ENCODE measurements around the gene DPP10. TPM values are rescaled to one million over a fixed set of nuclear protein-coding genes. Genes with fewer than 3 reads are reported as not detected.
A peak's percentile ranks its signal among the peaks of the same experiment; 100 is the strongest.
"Not testable (repeated sequence)": the region's sequence is repeated elsewhere in the genome, so short reads cannot be mapped to it uniquely, and the experiment has no call there.

DPP10 gene
- 0.33 TPM for total RNA-seq

DNA sequence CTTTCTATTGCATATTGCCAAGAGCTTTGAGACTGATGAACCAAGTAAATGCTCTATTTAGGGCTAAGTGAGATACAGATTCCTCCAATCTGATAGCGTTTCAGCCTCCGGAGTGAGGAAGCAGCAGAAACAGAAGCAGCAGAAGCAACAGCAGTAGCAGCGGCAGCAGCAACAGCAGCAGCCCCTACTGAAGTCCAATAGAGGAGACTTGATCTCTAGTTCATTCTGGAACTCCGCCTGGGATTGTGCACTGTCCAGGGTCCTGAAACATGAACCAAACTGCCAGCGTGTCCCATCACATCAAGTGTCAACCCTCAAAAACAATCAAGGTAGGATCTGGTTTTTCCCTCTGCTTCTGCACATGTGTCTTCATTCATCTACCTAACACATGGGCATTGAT is at the start of gene DPP10:
Gene DPP10, plus strand, starts transcription at position 132 of the 400 bp plus-strand sequence.
- DNase-seq (ENCODE audit: low spot score) = no peak
- peak; percentile 53 for ATAC-seq

GRCh38 chr2:114400890-114401289 is 41.6 kb upstream of the DPP10 start:
- no peak for ATAC-seq
- DNase-seq (ENCODE audit: low spot score) = no peak

- no peak for ATAC-seq
- no peak for DNase-seq (ENCODE audit: low spot score)
Measured at GRCh38 chr2:114405247-114406116, 37.0 kb upstream of the DPP10 start.

- DNase-seq (ENCODE audit: low spot score) = no peak
- no peak for ATAC-seq
Measured at GRCh38 chr2:114406347-114406746, 36.1 kb upstream of the DPP10 start.

DNA sequence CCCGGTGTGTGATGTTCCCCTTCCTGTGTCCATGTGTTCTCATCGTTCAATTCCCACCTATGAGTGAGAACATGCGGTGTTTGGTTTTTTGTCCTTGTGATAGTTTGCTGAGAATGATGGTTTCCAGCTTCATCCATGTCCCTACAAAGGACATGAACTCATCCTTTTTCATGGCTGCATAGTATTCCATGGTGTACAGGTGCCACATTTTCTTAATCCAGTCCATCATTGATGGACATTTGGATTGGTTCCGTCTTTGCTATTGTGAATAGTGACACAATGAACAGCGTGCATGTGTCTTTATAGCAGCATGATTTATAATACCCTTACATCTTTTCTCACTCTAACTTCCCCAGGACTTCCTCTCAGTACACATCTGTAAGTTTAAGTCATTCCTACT is 35.1 kb upstream of the DPP10 start:
- DNase-seq (ENCODE audit: low spot score); ATAC-seq: not testable (repeated sequence)

GRCh38 chr2:114421781-114422180 is 20.7 kb upstream of the DPP10 start:
- DNase-seq (ENCODE audit: low spot score) = no peak
- ATAC-seq = no peak

DNA sequence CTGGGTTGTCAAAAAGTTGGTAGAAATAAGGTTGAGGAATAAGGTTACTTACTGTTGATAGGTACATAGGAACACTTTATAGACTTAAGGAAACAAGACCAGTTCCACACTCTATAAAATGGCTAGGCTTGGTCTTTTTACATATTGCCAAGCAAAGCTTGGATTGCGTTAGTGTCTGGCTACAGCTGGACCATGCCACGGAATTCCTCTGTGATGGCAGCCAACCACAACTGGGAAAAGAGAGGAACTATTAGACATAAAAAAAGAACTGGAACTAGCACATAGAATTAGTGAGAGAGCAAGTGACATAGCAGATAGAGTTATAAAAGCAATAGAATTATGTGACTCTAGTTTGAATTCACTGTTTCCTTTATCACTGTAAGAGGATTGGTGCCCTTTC is 17.7 kb upstream of the DPP10 start:
- DNase-seq (ENCODE audit: low spot score) (no peak), ATAC-seq (no peak)

- DNase-seq (ENCODE audit: low spot score) (no peak), ATAC-seq (no peak)
Measured at GRCh38 chr2:114426756-114427155, 15.7 kb upstream of the DPP10 start.

- DNase-seq (ENCODE audit: low spot score) (no peak), ATAC-seq (no peak)
Measured at GRCh38 chr2:114436329-114436728, 6.1 kb upstream of the DPP10 start.

DNA sequence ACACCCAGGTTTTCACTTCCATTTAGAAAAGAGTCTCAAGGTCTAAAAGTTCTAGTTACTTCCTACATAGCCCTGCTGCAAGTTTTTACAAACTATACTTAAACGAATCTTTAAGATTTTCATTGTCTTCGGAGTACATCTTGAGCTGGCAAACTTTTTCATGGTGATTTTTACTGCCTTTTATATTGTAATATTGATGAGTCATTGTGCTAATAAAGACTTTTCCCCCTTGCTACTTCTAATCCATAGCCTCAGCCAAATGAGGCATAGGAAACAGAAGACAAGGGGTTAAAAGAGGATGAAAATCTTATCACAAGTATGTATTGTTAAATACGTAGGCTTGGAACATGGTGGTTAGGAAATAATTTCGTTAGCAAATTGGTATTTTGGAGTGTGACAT is 4.1 kb downstream of the DPP10 start:
- DNase-seq (ENCODE audit: low spot score) = no peak
- ATAC-seq = no peak

GRCh38 chr2:114450639-114451038 is 8.2 kb downstream of the DPP10 start:
- DNase-seq (ENCODE audit: low spot score) (no peak), ATAC-seq (no peak)

GRCh38 chr2:114456566-114456965 is 14.1 kb downstream of the DPP10 start:
- ATAC-seq (no peak), DNase-seq (ENCODE audit: low spot score) (no peak)

GRCh38 chr2:114457956-114458355 is 15.5 kb downstream of the DPP10 start:
- DNase-seq (ENCODE audit: low spot score) (no peak), ATAC-seq (no peak)

GRCh38 chr2:114461116-114461515 is 18.7 kb downstream of the DPP10 start:
- ATAC-seq (no peak), DNase-seq (ENCODE audit: low spot score) (no peak)

GRCh38 chr2:114464961-114465706 is 22.7 kb downstream of the DPP10 start:
- ATAC-seq (no peak), DNase-seq (ENCODE audit: low spot score) (no peak)

DNA sequence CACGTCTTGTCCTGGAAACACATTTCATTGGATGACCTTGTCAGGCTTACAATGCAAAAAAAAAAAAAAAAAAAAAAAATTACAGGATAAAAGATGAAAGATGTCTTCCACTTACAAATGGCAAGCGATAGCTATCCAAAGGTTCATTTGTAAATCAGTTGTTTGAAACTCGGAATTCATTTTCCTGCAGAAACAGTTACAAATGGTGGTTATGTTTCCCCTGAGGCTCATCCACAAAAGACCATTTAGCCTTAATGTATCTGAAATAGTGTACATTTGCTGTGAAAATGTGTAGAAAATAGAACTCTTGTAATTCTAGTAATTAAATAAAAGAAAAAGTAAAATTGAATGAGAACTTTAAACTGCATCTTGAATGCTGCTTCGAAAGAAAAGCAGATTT is 25.9 kb downstream of the DPP10 start:
- no peak for ATAC-seq
- no peak for DNase-seq (ENCODE audit: low spot score)

DNA sequence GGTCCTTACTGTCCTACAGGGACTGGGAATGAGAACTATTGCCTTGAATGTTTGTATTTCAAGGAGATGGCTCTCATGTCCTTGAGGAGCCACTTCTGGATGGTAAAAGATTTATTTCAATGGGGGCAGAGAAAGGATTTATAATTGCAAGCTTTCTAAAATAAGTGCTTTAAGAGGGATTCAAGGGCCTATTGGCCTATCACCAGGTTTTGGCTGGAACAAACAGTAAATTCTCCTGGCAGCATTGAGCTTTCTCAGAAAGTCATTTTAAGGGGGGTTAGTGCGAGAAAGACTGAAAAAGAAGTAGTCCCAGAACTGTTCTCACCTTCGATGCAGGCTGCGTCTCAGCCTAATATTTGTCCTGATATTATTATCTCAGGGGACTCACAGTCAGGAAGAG is 29.8 kb downstream of the DPP10 start:
- no peak for DNase-seq (ENCODE audit: low spot score)
- ATAC-seq = no peak

- DNase-seq (ENCODE audit: low spot score) = no peak
- ATAC-seq = no peak
Measured at GRCh38 chr2:114472726-114473125, 30.3 kb downstream of the DPP10 start.

GRCh38 chr2:114488841-114489530 is 46.5 kb downstream of the DPP10 start:
- ATAC-seq (peak; percentile 23), DNase-seq (ENCODE audit: low spot score) (no peak)

DNA sequence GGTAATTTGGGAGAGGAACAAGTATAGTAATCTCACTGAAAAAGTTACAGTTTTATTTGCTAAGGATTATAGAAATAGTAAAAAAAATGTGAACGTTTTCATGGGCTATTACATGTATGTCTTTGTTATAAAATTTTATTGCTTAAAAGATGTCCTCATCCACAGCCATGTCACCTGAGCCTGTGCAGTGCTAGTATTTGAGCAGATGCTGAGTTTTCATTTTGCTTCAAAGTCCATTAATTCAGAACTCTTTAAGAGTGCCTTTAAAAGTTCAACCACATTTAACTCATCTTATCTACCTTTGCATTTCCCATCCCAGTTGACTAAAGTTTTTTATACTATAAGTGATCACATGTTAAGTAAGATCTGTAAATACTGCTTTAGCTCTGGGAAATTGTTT is 52.6 kb downstream of the DPP10 start:
- DNase-seq (ENCODE audit: low spot score) (no peak), ATAC-seq (no peak)

DNA sequence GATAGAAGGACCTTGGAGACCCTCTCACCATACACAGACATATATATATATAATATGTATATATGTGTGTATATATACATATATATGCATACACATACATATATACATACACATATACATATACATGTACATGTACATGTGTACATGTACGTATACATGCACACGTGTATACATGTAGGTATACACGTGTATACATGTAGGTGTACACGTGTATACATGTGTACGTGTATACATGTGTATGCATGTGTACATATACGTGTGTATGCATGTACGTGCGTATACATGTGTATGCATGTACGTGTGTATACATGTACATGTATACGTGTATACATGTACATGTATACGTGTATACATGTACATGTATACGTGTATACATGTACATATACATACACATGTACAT is 54.5 kb downstream of the DPP10 start:
- no peak for ATAC-seq
- DNase-seq (ENCODE audit: low spot score) = no peak

- no peak for ATAC-seq
Measured at GRCh38 chr2:114499101-114499500, 56.7 kb downstream of the DPP10 start.

More at GRCh38 chr2:114499101-114499500, 56.7 kb downstream of the DPP10 start:
- no peak for DNase-seq (ENCODE audit: low spot score)
